ENCODE measurements around the gene GAS7.

GAS7 gene

GRCh38 chr17:10177913-10178505 lies 20.4 kb downstream of the GAS7 start:
- TF ChIP-seq, protein P1, sequence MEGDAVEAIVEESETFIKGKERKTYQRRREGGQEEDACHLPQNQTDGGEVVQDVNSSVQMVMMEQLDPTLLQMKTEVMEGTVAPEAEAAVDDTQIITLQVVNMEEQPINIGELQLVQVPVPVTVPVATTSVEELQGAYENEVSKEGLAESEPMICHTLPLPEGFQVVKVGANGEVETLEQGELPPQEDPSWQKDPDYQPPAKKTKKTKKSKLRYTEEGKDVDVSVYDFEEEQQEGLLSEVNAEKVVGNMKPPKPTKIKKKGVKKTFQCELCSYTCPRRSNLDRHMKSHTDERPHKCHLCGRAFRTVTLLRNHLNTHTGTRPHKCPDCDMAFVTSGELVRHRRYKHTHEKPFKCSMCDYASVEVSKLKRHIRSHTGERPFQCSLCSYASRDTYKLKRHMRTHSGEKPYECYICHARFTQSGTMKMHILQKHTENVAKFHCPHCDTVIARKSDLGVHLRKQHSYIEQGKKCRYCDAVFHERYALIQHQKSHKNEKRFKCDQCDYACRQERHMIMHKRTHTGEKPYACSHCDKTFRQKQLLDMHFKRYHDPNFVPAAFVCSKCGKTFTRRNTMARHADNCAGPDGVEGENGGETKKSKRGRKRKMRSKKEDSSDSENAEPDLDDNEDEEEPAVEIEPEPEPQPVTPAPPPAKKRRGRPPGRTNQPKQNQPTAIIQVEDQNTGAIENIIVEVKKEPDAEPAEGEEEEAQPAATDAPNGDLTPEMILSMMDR (IDR thresholded peaks at IDR 0.05): no peak

DNA sequence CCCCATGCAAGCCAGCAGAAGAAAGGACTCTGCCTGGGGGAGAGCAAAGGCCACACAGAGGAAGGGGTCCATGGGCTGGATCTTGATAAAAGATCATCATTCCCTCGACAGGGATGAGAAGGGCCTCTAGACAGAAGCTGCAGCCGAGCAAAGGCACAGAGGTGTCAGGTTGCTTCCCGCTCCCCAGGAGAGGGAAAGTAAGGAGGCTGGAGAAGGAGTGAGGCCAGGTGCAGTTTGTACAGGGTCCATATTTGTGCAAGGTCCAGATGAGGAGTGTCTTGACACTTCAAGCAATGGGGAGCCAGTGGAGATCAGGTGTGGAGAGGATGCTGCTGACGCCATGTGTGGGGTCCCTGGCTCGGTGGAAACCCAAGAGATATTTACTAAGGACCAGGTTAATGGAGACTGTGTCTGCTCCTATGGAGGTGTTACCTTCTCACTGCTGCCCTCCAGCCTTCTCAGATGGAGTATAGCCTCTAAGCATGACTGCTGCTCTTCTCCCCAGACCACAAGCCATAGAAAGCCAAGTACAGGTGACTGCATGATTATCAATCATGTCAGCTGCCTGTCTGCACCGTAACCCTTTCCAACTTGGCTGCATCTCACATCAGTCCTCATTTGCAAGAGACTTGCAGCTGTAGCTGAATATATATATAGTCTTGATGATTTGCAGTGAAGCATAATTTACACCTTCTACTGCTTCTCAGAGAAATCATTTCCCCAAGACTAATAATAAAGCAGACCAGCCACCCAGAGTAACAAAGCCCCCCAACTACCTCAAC lies 21.1 kb downstream of the GAS7 start:
- TF ChIP-seq, protein P1 (IDR thresholded peaks at IDR 0.05): no peak

GRCh38 chr17:10173913-10174312 lies 24.5 kb downstream of the GAS7 start:
- TF ChIP-seq, protein P1 (IDR thresholded peaks at IDR 0.05): no peak

DNA sequence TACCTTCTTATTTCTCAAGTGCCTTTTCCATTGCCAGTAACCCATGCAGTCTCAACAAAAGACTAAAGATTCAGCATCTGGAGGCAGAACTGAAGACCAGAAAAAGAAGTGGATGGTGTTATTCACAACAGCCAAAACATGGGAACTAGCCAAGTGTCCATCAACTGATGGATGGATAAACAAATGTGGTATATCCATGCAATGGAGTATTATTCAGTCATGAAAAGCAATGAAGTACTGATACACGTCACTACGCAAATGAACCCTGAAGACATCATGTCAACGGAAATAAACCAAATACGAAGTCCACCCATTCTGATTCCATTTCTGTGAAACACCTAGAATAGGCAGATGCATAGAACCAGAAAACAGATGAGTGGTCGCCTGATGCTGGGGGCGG lies 25.6 kb downstream of the GAS7 start:
- TF ChIP-seq, protein P1 (IDR thresholded peaks at IDR 0.05): no peak

GRCh38 chr17:10172241-10172741 lies 26.1 kb downstream of the GAS7 start:
- TF ChIP-seq, protein P1 (IDR thresholded peaks at IDR 0.05): no peak

- TF ChIP-seq, protein P1 (IDR thresholded peaks at IDR 0.05): no peak
Measured at GRCh38 chr17:10171581-10171981, 26.8 kb downstream of the GAS7 start.

GRCh38 chr17:10171122-10171571 lies 27.3 kb downstream of the GAS7 start:
- TF ChIP-seq, protein P1 (IDR thresholded peaks at IDR 0.05): no peak
